IMR-90 (cell line): ENCODE results near the gene BANP. TPM values are rescaled to one million over a fixed set of nuclear protein-coding genes. Genes with fewer than 3 reads are reported as not detected.

Experiments used
- ATAC-seq: fragments of 200-7000 bp; cut with Tn5 transposase; 2 replicates; pipeline ENCODE4 v1.9.1; 2020; ENCODE audit warnings: low read depth, mild to moderate bottlenecking, moderate library complexity
- BruUV-seq: library from RNA; stranded (reverse); fragments of 400-500 nt; replicated peaks from 2 replicates; lab custom pipeline; 2021; lab: Mats Ljungman, UMichigan
- CTCF ChIA-PET: fragments of 300-600 bp; formaldehyde crosslinking; extraction: SDS; loops from one replicate; lab custom pipeline; 2021; ENCODE audit warnings: antibody characterized with exemption; lab: Yijun Ruan, JAX
- POLR2A ChIA-PET: fragments of 300-600 bp; sonication (Branson Sonifier 250); formaldehyde crosslinking; loops from one replicate; lab custom pipeline; 2022; ENCODE audit warnings: antibody characterized with exemption; ENCODE audit not compliant: unreplicated experiment; lab: Charles Lee
- DNase-seq: peaks from one replicate; pipeline ENCODE4 v3.0.0; 2013
- H2AFZ ChIP-seq: replicated peaks from 2 replicates; pipeline ENCODE3; 2013; ENCODE audit warnings: low read length, mild to moderate bottlenecking; ENCODE audit not compliant: poor library complexity
- H2AK5ac ChIP-seq: 2 replicates; pipeline ENCODE4 v1.6.1; 2013; ENCODE audit warnings: low read depth, low read length, inconsistent platforms
- H2AK9ac ChIP-seq: replicated peaks from 2 replicates; pipeline ENCODE3; 2013; ENCODE audit warnings: mild to moderate bottlenecking, low read depth, low read length, moderate library complexity; ENCODE audit not compliant: poor library complexity
- H2BK120ac ChIP-seq: 2 replicates; pipeline ENCODE4 v1.6.1; 2013; ENCODE audit warnings: low read depth, low read length, inconsistent platforms
- H2BK15ac ChIP-seq: 3 replicates; pipeline ENCODE4 v1.6.1; 2013; ENCODE audit warnings: low read depth, low read length, inconsistent platforms
- H2BK20ac ChIP-seq: 2 replicates; pipeline ENCODE4 v1.6.1; 2013; ENCODE audit warnings: low read depth, mild to moderate bottlenecking, inconsistent platforms, low read length, moderate library complexity
- H2BK5ac ChIP-seq: 2 replicates; pipeline ENCODE4 v1.6.1; 2013; ENCODE audit warnings: mild to moderate bottlenecking, low read depth, low read length, inconsistent platforms; ENCODE audit not compliant: poor library complexity, severe bottlenecking
- H3K14ac ChIP-seq: replicated peaks from 2 replicates; pipeline ENCODE4 v1.6.1; 2013; ENCODE audit warnings: low read depth, low read length, inconsistent platforms
- H3K18ac ChIP-seq: 2 replicates; pipeline ENCODE4 v1.6.1; 2013; ENCODE audit warnings: low read depth, low read length, control low read depth
- H3K23ac ChIP-seq: 2 replicates; pipeline ENCODE4 v1.6.1; 2013; ENCODE audit warnings: low read depth, low read length, inconsistent platforms
- H3K27ac ChIP-seq: 2 replicates; pipeline ENCODE4 v1.5.1; 2013; ENCODE audit warnings: mild to moderate bottlenecking, control low read depth, low read length; ENCODE audit not compliant: insufficient read depth
- H3K27me3 ChIP-seq: 2 replicates; pipeline ENCODE4 v1.6.1; 2013; ENCODE audit warnings: low read length; ENCODE audit not compliant: control insufficient read depth, insufficient read depth
- H3K36me3 ChIP-seq: 2 replicates; pipeline ENCODE4 v1.6.1; 2013; ENCODE audit warnings: low read length, mixed read lengths; ENCODE audit not compliant: control insufficient read depth, insufficient read depth
- H3K4ac ChIP-seq: 2 replicates; pipeline ENCODE4 v1.6.1; 2013; ENCODE audit warnings: low read depth, low read length, inconsistent platforms
- H3K4me1 ChIP-seq: 2 replicates; pipeline ENCODE4 v1.6.1; 2013; ENCODE audit warnings: low read length, mixed read lengths; ENCODE audit not compliant: control insufficient read depth, insufficient read depth
- H3K4me2 ChIP-seq: 2 replicates; pipeline ENCODE4 v1.6.1; 2013; ENCODE audit warnings: low read depth, mild to moderate bottlenecking, control low read depth, low read length, moderate library complexity
- H3K4me3 ChIP-seq: 2 replicates; pipeline ENCODE4 v1.5.1; 2013; ENCODE audit warnings: low read depth, mild to moderate bottlenecking, control low read depth, low read length, moderate library complexity; ENCODE audit not compliant: insufficient read depth
- H3K56ac ChIP-seq: 2 replicates; pipeline ENCODE4 v1.6.1; 2013; ENCODE audit warnings: low read length, inconsistent platforms; ENCODE audit not compliant: insufficient read depth; ENCODE audit errors: extremely low read depth
- H3K79me1 ChIP-seq, 2 experiments: 2 replicates each; pipeline ENCODE4 v1.6.1; 2013; ENCODE audit warnings: low read length in 2 of 2, inconsistent platforms in 1 of 2, low read depth in 1 of 2
- H3K9ac ChIP-seq: 2 replicates; pipeline ENCODE4 v1.6.1; 2013; ENCODE audit warnings: low read depth, low read length, control low read depth
- H3K9me1 ChIP-seq: 2 replicates; pipeline ENCODE4 v1.6.1; 2013; ENCODE audit warnings: low read length, inconsistent platforms; ENCODE audit not compliant: insufficient read depth
- H3K9me3 ChIP-seq: 2 replicates; pipeline ENCODE4 v1.6.1; 2013; ENCODE audit warnings: low read length; ENCODE audit not compliant: control insufficient read depth, insufficient read depth
- H4K20me1 ChIP-seq: 2 replicates; pipeline ENCODE4 v1.6.1; 2013; ENCODE audit warnings: low read length, inconsistent platforms; ENCODE audit not compliant: insufficient read depth
- H4K5ac ChIP-seq: 2 replicates; pipeline ENCODE4 v1.6.1; 2013; ENCODE audit warnings: mild to moderate bottlenecking, low read depth, low read length, control low read depth
- H4K8ac ChIP-seq, 2 experiments: 2 replicates each; pipeline ENCODE4 v1.6.1; 2013; ENCODE audit warnings: low read depth in 2 of 2, low read length in 2 of 2, control low read depth in 1 of 2, inconsistent platforms in 1 of 2
- H4K91ac ChIP-seq: 2 replicates; pipeline ENCODE4 v1.6.1; 2013; ENCODE audit warnings: low read depth, low read length, inconsistent platforms; ENCODE audit not compliant: insufficient read depth
- FOS ChIP-seq: fragments of 150-350 bp; IDR thresholded peaks from 2 replicates; pipeline ENCODE4 v1.6.1; 2016; ENCODE audit warnings: low read depth, low read length
- WGBS, 2 experiments: methylation state at CpG; one replicate each; pipeline versions ENCODE4 v1.1.5 to v1.1.7; 2013; ENCODE audit warnings: missing lambda C conversion rate in 2 of 2; ENCODE audit not compliant: insufficient read length in 1 of 2; ENCODE audit errors: extremely low coverage in 2 of 2; 5-methylcytosine and 5-hydroxymethylcytosine counted together
- dilution Hi-C: fragments of 300-500 bp; cut with HindIII; formaldehyde crosslinking; loops from one replicate; pipeline ENCODE4 v1.14.3; 2018; ENCODE audit warnings: low sequenced_read_pairs; ENCODE audit not compliant: unreplicated experiment
- in situ Hi-C: fragments of 300-500 bp; cut with MboI; formaldehyde crosslinking; loops from 3 replicates; pipeline ENCODE4 v1.14.3; 2019; ENCODE audit warnings: low sequenced_read_pairs, inconsistent platforms, mixed read lengths
- intact Hi-C: fragments of 100-400 bp; cut with micrococcal nuclease; formaldehyde crosslinking; loops from 2 replicates; pipeline ENCODE4 v1.10.0; 2022
- polyA plus RNA-seq, 3 experiments: library from polyadenylated mRNA; depleted of rRNA; stranded (reverse); fragments of >200 nt; gene quantifications; 2 replicates each; pipeline ENCODE4 v1.2.3, GENCODE V29; 2012; ENCODE audit warnings: low replicate concordance in 1 of 3
- total RNA-seq: library from RNA; depleted of rRNA; stranded (reverse); fragments of >200 nt; gene quantifications from 2 replicates; pipeline ENCODE4 v1.2.3, GENCODE V29; 2012
- TF ChIP-seq, protein P1 (sequence below): conservative IDR thresholded peaks from 2 replicates; pipeline ENCODE4 v1.5.1; 2012; ENCODE audit warnings: mild to moderate bottlenecking, low read depth, low read length, improper control_type of control experiment

Gene BANP
- total and polyA plus RNA-seq, 2 of the 4 experiments (the other 2 are of a cell fraction): 17.4 to 17.9 TPM

DNA sequence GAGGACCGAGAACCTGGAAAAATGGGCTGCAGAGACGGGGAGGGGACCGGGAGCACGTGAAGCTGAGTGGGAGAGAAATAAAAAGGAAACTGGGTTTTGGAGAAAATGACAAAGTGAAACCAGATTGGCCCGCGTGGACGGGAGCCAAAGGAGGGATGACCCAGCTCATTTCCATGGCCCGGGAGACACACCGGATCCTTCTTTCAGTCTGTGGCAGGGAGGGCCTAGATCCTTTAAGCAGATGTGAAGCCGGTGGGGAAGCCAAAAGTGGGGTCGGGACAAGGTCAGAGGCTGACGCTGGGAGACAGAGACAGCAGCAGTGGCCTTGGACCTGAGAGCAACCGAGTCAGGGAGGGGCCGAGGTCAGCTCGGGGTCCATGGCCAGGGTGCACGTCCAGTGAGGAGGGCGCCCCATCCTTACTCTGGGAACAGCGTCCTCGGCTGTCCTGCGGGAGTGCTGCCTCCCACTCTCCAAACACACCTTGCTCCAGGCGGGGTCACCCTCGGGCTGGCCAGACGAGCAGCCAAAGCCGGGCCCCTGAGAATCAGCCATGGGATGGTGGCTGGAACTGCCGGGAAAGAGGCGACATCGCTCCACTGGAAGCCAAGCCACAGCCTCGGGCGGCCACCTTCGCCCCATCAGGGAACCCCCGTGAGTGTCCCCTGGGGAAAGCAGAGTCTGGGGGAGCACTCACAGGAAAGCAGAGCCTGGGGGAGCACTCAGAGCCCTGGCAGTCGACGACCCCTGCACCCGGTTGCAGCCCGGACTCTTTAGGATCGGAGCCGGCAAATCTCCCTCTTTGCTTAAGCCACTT lies 32.2 kb upstream of the BANP start:
- H2AK9ac ChIP-seq: no peak overlapping the region
- no peak overlapping the region for H2AK5ac ChIP-seq
- no peak overlapping the region for H3K9ac ChIP-seq

More for the DNA sequence above, 32.2 kb upstream of the BANP start:
- no peaks in the 10 kb centered on the region for H3K36me3 ChIP-seq
- dilution Hi-C loops: no loop called here
- no peak overlapping the region for H4K5ac ChIP-seq
- H3K79me1 ChIP-seq: no peaks in the 10 kb centered on the region
- no peaks in the 10 kb centered on the region for H3K9me3 ChIP-seq
- no peak for TF ChIP-seq FOS
- TF ChIP-seq, protein P1, sequence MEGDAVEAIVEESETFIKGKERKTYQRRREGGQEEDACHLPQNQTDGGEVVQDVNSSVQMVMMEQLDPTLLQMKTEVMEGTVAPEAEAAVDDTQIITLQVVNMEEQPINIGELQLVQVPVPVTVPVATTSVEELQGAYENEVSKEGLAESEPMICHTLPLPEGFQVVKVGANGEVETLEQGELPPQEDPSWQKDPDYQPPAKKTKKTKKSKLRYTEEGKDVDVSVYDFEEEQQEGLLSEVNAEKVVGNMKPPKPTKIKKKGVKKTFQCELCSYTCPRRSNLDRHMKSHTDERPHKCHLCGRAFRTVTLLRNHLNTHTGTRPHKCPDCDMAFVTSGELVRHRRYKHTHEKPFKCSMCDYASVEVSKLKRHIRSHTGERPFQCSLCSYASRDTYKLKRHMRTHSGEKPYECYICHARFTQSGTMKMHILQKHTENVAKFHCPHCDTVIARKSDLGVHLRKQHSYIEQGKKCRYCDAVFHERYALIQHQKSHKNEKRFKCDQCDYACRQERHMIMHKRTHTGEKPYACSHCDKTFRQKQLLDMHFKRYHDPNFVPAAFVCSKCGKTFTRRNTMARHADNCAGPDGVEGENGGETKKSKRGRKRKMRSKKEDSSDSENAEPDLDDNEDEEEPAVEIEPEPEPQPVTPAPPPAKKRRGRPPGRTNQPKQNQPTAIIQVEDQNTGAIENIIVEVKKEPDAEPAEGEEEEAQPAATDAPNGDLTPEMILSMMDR: no peak
- no peak overlapping the region for H3K56ac ChIP-seq
- no peak overlapping the region for H2BK120ac ChIP-seq
- no peak overlapping the region for H3K27ac ChIP-seq
- in situ Hi-C loops: no loop called here
- no peaks in the 10 kb centered on the region for H3K4me1 ChIP-seq
- H3K14ac ChIP-seq: no peak overlapping the region
- no peak overlapping the region for H4K8ac ChIP-seq
- no peak overlapping the region for H3K18ac ChIP-seq
- no peak overlapping the region for H2BK20ac ChIP-seq
- no peak overlapping the region for H2AFZ ChIP-seq
- H3K4ac ChIP-seq: no peak overlapping the region
- H3K9me1 ChIP-seq: no peaks in the 10 kb centered on the region
- DNase-seq (no peak), ATAC-seq (no peak)
- H4K91ac ChIP-seq: no peak overlapping the region
- H4K20me1 ChIP-seq: no peaks in the 10 kb centered on the region
- H3K4me3 ChIP-seq: no peak overlapping the region
- peaks cover 34% of the 10 kb centered on the region for H3K27me3 ChIP-seq
- BruUV-seq: no TSS peak
- no peak overlapping the region for H3K23ac ChIP-seq
- no peak overlapping the region for H3K4me2 ChIP-seq
- intact Hi-C loops: no loop called here
- H2BK15ac ChIP-seq: no peak overlapping the region
- CTCF ChIA-PET: interaction anchor here (0.9 kb wide), 1 partner anchor 137 kb away, joined by 3 read pairs; no protein-coding TSS in a partner anchor
- POLR2A ChIA-PET: no interaction called here
- 50% methylated on average over 14 of the region's 37 CpGs; no CpG with 5 or more reads in 1 of the 2 experiments for WGBS, 2 experiments
- H2BK5ac ChIP-seq: no peak overlapping the region
